Sigmoid colon (tissue), 4 donors: Measurements from ENCODE around the gene TMOD1.

ENCODE experiments used
- CTCF ChIP-seq, 4 experiments: fragments of 450-650 bp in 3 of 4; fragments of 200-600 bp in 1 of 4; IDR thresholded peaks; one replicate each; pipeline ENCODE4 v1.5.1; 2016 to 2019; ENCODE audit warnings: antibody characterized with exemption in 4 of 4, mild to moderate bottlenecking in 3 of 4, moderate library complexity in 2 of 4
- EP300 ChIP-seq, 4 donors: sonication (generic); formaldehyde crosslinking; IDR thresholded peaks; one replicate each; pipeline ENCODE4 v1.6.1; 2017; ENCODE audit warnings: antibody characterized with exemption in 4 of 4
- POLR2A ChIP-seq, 2 donors: fragments of 450-650 bp; IDR thresholded peaks; one replicate each; pipeline ENCODE4 v1.6.1; 2016; ENCODE audit warnings: antibody characterized with exemption in 2 of 2, mild to moderate bottlenecking in 2 of 2, moderate library complexity in 2 of 2
- POLR2AphosphoS5 ChIP-seq, 4 donors: sonication (generic); formaldehyde crosslinking; IDR thresholded peaks; one replicate each; pipeline ENCODE4 v1.6.1; 2017; ENCODE audit warnings: antibody characterized with exemption in 4 of 4

GRCh38 chr9:97553841-97554240 is 52.4 kb downstream of the TMOD1 start:
- TF ChIP-seq POLR2AphosphoS5 (IDR thresholded peaks at IDR 0.05) (no peak), CTCF (IDR thresholded peaks at IDR 0.05) (no peak), POLR2A (IDR thresholded peaks at IDR 0.05) (no peak), EP300 (IDR thresholded peaks at IDR 0.05) (no peak)
